ENCODE measurements around the gene APBA3.

DNA sequence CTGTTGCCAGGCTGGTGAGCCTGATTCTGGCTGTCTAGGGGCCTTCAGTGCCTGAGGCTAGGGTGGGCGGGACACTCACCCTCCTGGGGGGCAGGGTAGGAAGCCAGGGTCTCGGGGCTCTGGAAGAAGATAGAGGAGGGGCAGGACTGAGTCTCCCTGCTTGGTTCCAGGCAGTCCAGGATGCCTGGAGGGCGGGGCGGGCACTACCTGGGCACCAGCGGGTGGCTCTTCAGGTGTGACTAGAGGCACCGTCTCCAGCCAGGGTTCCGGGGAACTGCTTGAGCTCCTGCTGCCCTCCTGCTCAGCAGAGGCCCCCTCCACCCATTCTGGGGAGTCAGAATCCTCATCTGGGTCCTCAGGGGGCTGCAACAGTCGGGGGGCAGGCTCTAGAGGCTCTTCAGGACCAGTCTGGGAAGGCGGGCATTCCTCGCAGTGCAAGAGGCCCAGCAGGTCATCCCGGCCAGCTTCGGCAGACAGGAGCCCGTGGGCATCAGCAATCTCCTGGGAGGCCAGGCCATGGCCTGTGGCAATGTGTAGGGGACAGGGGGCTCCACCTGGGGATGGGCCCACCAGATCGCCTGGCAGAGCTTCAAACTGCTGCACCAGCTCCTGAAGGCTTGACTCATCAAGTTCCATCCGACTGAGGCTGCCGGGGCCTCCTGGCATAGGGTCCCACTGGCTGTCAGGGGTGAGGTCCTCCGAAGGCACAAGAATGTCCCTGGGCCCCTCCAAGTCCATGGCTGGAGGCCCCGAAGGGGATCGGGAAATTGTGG lies 1.8 kb downstream of the APBA3 start:
- TF ChIP-seq, protein P1, sequence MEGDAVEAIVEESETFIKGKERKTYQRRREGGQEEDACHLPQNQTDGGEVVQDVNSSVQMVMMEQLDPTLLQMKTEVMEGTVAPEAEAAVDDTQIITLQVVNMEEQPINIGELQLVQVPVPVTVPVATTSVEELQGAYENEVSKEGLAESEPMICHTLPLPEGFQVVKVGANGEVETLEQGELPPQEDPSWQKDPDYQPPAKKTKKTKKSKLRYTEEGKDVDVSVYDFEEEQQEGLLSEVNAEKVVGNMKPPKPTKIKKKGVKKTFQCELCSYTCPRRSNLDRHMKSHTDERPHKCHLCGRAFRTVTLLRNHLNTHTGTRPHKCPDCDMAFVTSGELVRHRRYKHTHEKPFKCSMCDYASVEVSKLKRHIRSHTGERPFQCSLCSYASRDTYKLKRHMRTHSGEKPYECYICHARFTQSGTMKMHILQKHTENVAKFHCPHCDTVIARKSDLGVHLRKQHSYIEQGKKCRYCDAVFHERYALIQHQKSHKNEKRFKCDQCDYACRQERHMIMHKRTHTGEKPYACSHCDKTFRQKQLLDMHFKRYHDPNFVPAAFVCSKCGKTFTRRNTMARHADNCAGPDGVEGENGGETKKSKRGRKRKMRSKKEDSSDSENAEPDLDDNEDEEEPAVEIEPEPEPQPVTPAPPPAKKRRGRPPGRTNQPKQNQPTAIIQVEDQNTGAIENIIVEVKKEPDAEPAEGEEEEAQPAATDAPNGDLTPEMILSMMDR (optimal IDR thresholded peaks at IDR 0.05 in 1 of 3, IDR thresholded peaks at IDR 0.05 in 1 of 3, conservative IDR thresholded peaks at IDR 0.05 in 1 of 3; ENCODE audit: extremely low read depth in 1 of 3, insufficient read depth in 2 of 3, low read length in 3 of 3), result no peak
- no peak for TF ChIP-seq EZH2 (IDR thresholded peaks at IDR 0.05; ENCODE audit: low read length)
